Heart left ventricle (tissue), 16 donors: ENCODE measurements around the gene PRKAR1B. TPM values are rescaled to one million over a fixed set of nuclear protein-coding genes. Genes with fewer than 3 reads are reported as not detected.

Experiments used
- ATAC-seq, 4 donors: fragments of 200-7000 bp; cut with Tn5 transposase; one replicate each; pipeline ENCODE4 v1.9.1; 2020 to 2022; ENCODE audit warnings: moderate library complexity in 4 of 4, mild to moderate bottlenecking in 3 of 4, moderate number of reproducible peaks in 1 of 4
- DNase-seq, 5 donors: peaks; one replicate each; pipeline ENCODE4 v3.0.0-alpha.2; 2020
- H3K27ac ChIP-seq, 12 donors: fragments of 200-600 bp; sonication (generic) in 4 of 12; one replicate each; pipeline versions ENCODE4 v1.5.0 to v1.8.0; 2016 to 2022; ENCODE audit warnings: mild to moderate bottlenecking in 2 of 12
- H3K27me3 ChIP-seq, 9 donors: fragments of 200-600 bp; sonication (generic) in 2 of 9; one replicate each; pipeline versions ENCODE4 v1.5.1 to v1.8.0; 2016 to 2022; ENCODE audit warnings: mild to moderate bottlenecking in 3 of 9
- H3K36me3 ChIP-seq, 9 donors: fragments of 200-600 bp; sonication (generic) in 2 of 9; one replicate each; pipeline versions ENCODE4 v1.5.0 to v1.8.0; 2018 to 2022; ENCODE audit warnings: mild to moderate bottlenecking in 2 of 9
- H3K4me1 ChIP-seq, 12 donors: fragments of 200-600 bp; sonication (generic) in 4 of 12; one replicate each; pipeline versions ENCODE4 v1.5.0 to v1.8.0; 2016 to 2022; ENCODE audit warnings: mild to moderate bottlenecking in 3 of 12
- H3K4me3 ChIP-seq, 12 donors: fragments of 200-600 bp; sonication (generic) in 4 of 12; one replicate each; pipeline versions ENCODE4 v1.5.0 to v1.8.0; 2017 to 2022; ENCODE audit warnings: mild to moderate bottlenecking in 9 of 12, moderate library complexity in 4 of 12
- H3K9me3 ChIP-seq, 12 donors: fragments of 200-600 bp; sonication (generic) in 4 of 12; one replicate each; pipeline versions ENCODE4 v1.5.0 to v1.8.0; 2016 to 2022; ENCODE audit warnings: mild to moderate bottlenecking in 1 of 12
- CTCF ChIP-seq, 12 donors: fragments of 200-600 bp; sonication (generic) in 4 of 12; IDR thresholded peaks; one replicate each; pipeline versions ENCODE4 v1.5.0 to v1.8.0; 2018 to 2022; ENCODE audit warnings: antibody characterized with exemption in 12 of 12, mild to moderate bottlenecking in 5 of 12
- POLR2A ChIP-seq, 2 donors: fragments of 450-650 bp; IDR thresholded peaks; one replicate each; pipeline ENCODE4 v1.6.1; 2017; ENCODE audit warnings: antibody characterized with exemption in 2 of 2, mild to moderate bottlenecking in 2 of 2, moderate library complexity in 2 of 2
- WGBS, 4 donors: extraction: QIAGEN DNeasy Blood & Tissue Kit in 2 of 4; methylation state at CpG; one replicate each; pipeline versions ENCODE4 v1.1.5 to v1.1.7; 2013 to 2018; 5-methylcytosine and 5-hydroxymethylcytosine counted together
- intact Hi-C, 10 donors: fragments of 100-400 bp; cut with DNase I; formaldehyde crosslinking; loops; one replicate each; pipeline versions ENCODE4 v1.11.1 to v1.14.2; 2022
- polyA plus RNA-seq, 2 donors: library from polyadenylated mRNA; stranded (reverse); fragments of 200-250 nt; gene quantifications; one replicate each; pipeline ENCODE4 v1.2.3, GENCODE V29; 2013
- total RNA-seq, 9 donors: library from RNA; depleted of rRNA in 2 of 9; stranded (reverse); fragments of >200 nt in 2 of 9; fragmentation: NEBNext Ultra II Directional in 3 of 9; extraction: Animal tissue kit (Norgen Biotek cat#: 25700) in 3 of 9; gene quantifications; one replicate each; pipeline versions ENCODE4 v1.1.0 to v1.2.4, GENCODE V29; 2016 to 2023
- donor health status: ischemic (EF 13 %, LVEDD 7.1; RV severe dilation, severe dysfunction).
- donor health status: healthy with polysubstance abuse.
- donor health status: DM: no; HTN: yes; CAD: no.
- donor health status: DM: no; HTN: no; CAD: no.
- donor health status: ischemic (EF 25% LVEDD 6.9; RV normal size, moderate dysfunction).
- donor health status: ischemic (EF 25% LVEDD 5.7; RV mildly dilated, moderate dysfunction).
- donor health status: healthy.
- donor health status: DM: yes; HTN: yes; CAD: no.
- donor health status: ischemic (EF 35%, LVEDD 5.7; RV mildly dilated, moderate dysfunction).
- donor health status: nonischemic (EF 11% LVEDD 7.7; RV severe dilation, severe dysfunction).
- donor health status: DM: yes; HTN: yes; CAD: no.
- donor health status: PGD.
- donor health status: ischemic (EF 29% LVEDD 5.4; RV normal size, mild dysfunction).
- donor health status: nonischemic (EF 23%, LVEDD 6.1; RV moderate dilation, normal function).

Gene PRKAR1B
- total and polyA plus RNA-seq, 11 donors, result 4.1 to 22.2 (median 17.9) TPM

GRCh38 chr7:511476-512145 is 215.5 kb downstream of the PRKAR1B start:
- TF ChIP-seq POLR2A (IDR thresholded peaks at IDR 0.05) (no peak), CTCF (IDR thresholded peaks at IDR 0.05) (no peak)
- 94 to 95% (median 94%) methylated on average over 24 to 25 of the region's 25 CpGs for WGBS, 4 donors
- Histone ChIP-seq H3K4me3 (no peak overlapping the region), H3K4me1 (peaks cover 0 to 45% (median 24%) of the 10 kb centered on the region in 12 donors), H3K9me3 (no peaks in the 10 kb centered on the region), H3K27ac (peak overlapping the region in 1 of 12 donors; percentile 57), H3K36me3 (peaks cover 0 to 45% (median 30%) of the 10 kb centered on the region in 9 donors), H3K27me3 (peaks cover 0 to 7% (median 0%) of the 10 kb centered on the region in 9 donors)
- DNase-seq, result peak in 3 of 5 donors; percentile 9 to 52 (median 20)
- no peak for ATAC-seq
- intact Hi-C loops, result loop anchor here in 5 of 10 donors (5.0 to 10.0 kb wide), 5 partner anchors 143 to 363 kb away; partner anchors contain the start of gene GET4 (in 1 of the 5)

GRCh38 chr7:510782-511281 is 216.2 kb downstream of the PRKAR1B start:
- peaks cover 0 to 37% (median 20%) of the 10 kb centered on the region in 12 donors for H3K4me1 ChIP-seq
- no peaks in the 10 kb centered on the region for H3K9me3 ChIP-seq
- H3K27ac ChIP-seq, result peak overlapping the region in 1 of 12 donors; percentile 5
- peak in 3 of 5 donors; percentile 20 to 52 (median 20) for DNase-seq
- TF ChIP-seq POLR2A (IDR thresholded peaks at IDR 0.05) (no peak), CTCF (IDR thresholded peaks at IDR 0.05) (no peak)
- H3K4me3 ChIP-seq, result no peak overlapping the region
- WGBS, 4 donors, result 84 to 86% (median 86%) methylated on average over 24 to 25 of the region's 25 CpGs
- no peak for ATAC-seq
- intact Hi-C loops, result loop anchor here in 5 of 10 donors (5.0 to 10.0 kb wide), 5 partner anchors 144 to 364 kb away; partner anchors contain the start of gene GET4 (in 1 of the 5)
- H3K27me3 ChIP-seq, result no peaks in the 10 kb centered on the region
- peaks cover 0 to 53% (median 30%) of the 10 kb centered on the region in 9 donors for H3K36me3 ChIP-seq

GRCh38 chr7:510131-510481 is 217.0 kb downstream of the PRKAR1B start:
- ATAC-seq (no peak), DNase-seq (peak in 3 of 5 donors; percentile 19 to 51 (median 21))
- H3K4me1 ChIP-seq, result peaks cover 0 to 34% (median 16%) of the 10 kb centered on the region in 12 donors
- H3K27ac ChIP-seq, result no peak overlapping the region
- intact Hi-C loops, result loop anchor here in 5 of 10 donors (5.0 to 10.0 kb wide), 5 partner anchors 145 to 365 kb away; partner anchors contain the start of gene GET4 (in 1 of the 5)
- TF ChIP-seq CTCF (IDR thresholded peaks at IDR 0.05) (no peak), POLR2A (IDR thresholded peaks at IDR 0.05) (no peak)
- no peaks in the 10 kb centered on the region for H3K9me3 ChIP-seq
- H3K36me3 ChIP-seq, result peaks cover 0 to 57% (median 30%) of the 10 kb centered on the region in 9 donors
- no peaks in the 10 kb centered on the region for H3K27me3 ChIP-seq
- 91 to 100% (median 93%) methylated on average over 5 to 17 of the region's 17 CpGs for WGBS, 4 donors
- no peak overlapping the region for H3K4me3 ChIP-seq
